Stimulated activated CD8-positive, alpha-beta memory T cell treated with anti-CD3 and anti-CD28 coated beads, Interleukin-12 subunit alpha, Interleukin-12 subunit beta, amount 100 ng/mL, for 4 hours (primary cell): ENCODE measurements around the gene ENO1.
"Not testable (repeated sequence)": the region's sequence is repeated elsewhere in the genome, so short reads cannot be mapped to it uniquely, and the experiment has no call there.

Source experiments
- DNase-seq: peaks from one replicate; pipeline ENCODE4 v3.0.0-alpha.2; 2020; ENCODE audit warnings: low read depth

The ENO1 gene

GRCh38 chr1:8896775-8897174 is 18.3 kb upstream of the ENO1 start:
- DNase-seq: not testable (repeated sequence)

- no peak for DNase-seq
Observed at GRCh38 chr1:8892026-8892425, 13.5 kb upstream of the ENO1 start.

GRCh38 chr1:8891401-8891800 is 12.9 kb upstream of the ENO1 start:
- no peak for DNase-seq

- no peak for DNase-seq
Observed at GRCh38 chr1:8889925-8890785, 11.7 kb upstream of the ENO1 start.

- no peak for DNase-seq
Observed at GRCh38 chr1:8889103-8889846, 10.8 kb upstream of the ENO1 start.

GRCh38 chr1:8886589-8886988 is 8.1 kb upstream of the ENO1 start:
- DNase-seq: no peak

GRCh38 chr1:8886031-8886524 is 7.6 kb upstream of the ENO1 start:
- not testable (repeated sequence) for DNase-seq

- not testable (repeated sequence) for DNase-seq
Observed at GRCh38 chr1:8884105-8884504, 5.6 kb upstream of the ENO1 start.

GRCh38 chr1:8883491-8883890 is 5.0 kb upstream of the ENO1 start:
- no peak for DNase-seq

GRCh38 chr1:8879922-8880676 is 1.6 kb upstream of the ENO1 start:
- no peak for DNase-seq

GRCh38 chr1:8879464-8879921 is 1.0 kb upstream of the ENO1 start:
- no peak for DNase-seq

GRCh38 chr1:8878698-8879463 is 395 bp upstream of the ENO1 start:
- DNase-seq: peak; percentile 98

GRCh38 chr1:8876087-8876486 is 2.4 kb downstream of the ENO1 start:
- no peak for DNase-seq

- no peak for DNase-seq
Observed at GRCh38 chr1:8875216-8875861, 3.1 kb downstream of the ENO1 start.

- DNase-seq: no peak
Observed at GRCh38 chr1:8874230-8875201, 4.0 kb downstream of the ENO1 start.

- peak; percentile 67 for DNase-seq
Observed at GRCh38 chr1:8873506-8874229, 4.8 kb downstream of the ENO1 start.

GRCh38 chr1:8873001-8873400 is 5.5 kb downstream of the ENO1 start:
- no peak for DNase-seq

- no peak for DNase-seq
Observed at GRCh38 chr1:8871965-8872399, 6.5 kb downstream of the ENO1 start.

GRCh38 chr1:8871539-8871935 is 6.9 kb downstream of the ENO1 start:
- no peak for DNase-seq
